Renal cortex interstitium (tissue), 11 donors: ENCODE data around the gene INSL3. TPM values are rescaled to one million over a fixed set of nuclear protein-coding genes. Genes with fewer than 3 reads are reported as not detected.

ENCODE experiments used
- DNase-seq, 11 donors: peaks; one replicate each; pipeline ENCODE4 v3.0.0-alpha.2; 2013; ENCODE audit warnings: low read depth in 9 of 11, low spot score in 4 of 11; ENCODE audit errors: extremely low read depth in 1 of 11
- polyA plus RNA-seq, 3 donors: library from polyadenylated mRNA; unstranded; fragments of 120-200 nt; gene quantifications; one replicate each; pipeline ENCODE4 v1.2.1, GENCODE V29; 2013; ENCODE audit not compliant: insufficient read length in 3 of 3

INSL3 gene
- polyA plus RNA-seq, 3 donors: 0.25 to 0.75 (median 0.61) TPM

- no peak for DNase-seq
These were observed 27.4 kb upstream of the INSL3 start for GRCh38 chr19:17848595-17849292.

- peak in 9 of 11 donors; percentile 61 to 79 (median 65) for DNase-seq
These were observed 26.4 kb upstream of the INSL3 start, which contains the start of gene JAK3 for GRCh38 chr19:17847538-17848366. Gene JAK3, minus strand, starts transcription at chr19:17847982. Its CDS starts 3,565 bp downstream, at chr19:17844417.

GRCh38 chr19:17846146-17846545, 24.8 kb upstream of the INSL3 start:
- no peak for DNase-seq

GRCh38 chr19:17843908-17844490, 22.7 kb upstream of the INSL3 start:
- DNase-seq: no peak

- DNase-seq: no peak
These were observed 22.0 kb upstream of the INSL3 start for GRCh38 chr19:17843292-17843827.

- DNase-seq: no peak
These were observed 21.5 kb upstream of the INSL3 start for GRCh38 chr19:17842663-17843291.

- peak in 9 of 11 donors; percentile 73 to 83 (median 79) for DNase-seq
These were observed 20.7 kb upstream of the INSL3 start for GRCh38 chr19:17841810-17842662.

- no peak for DNase-seq
These were observed 20.1 kb upstream of the INSL3 start for GRCh38 chr19:17841371-17841809.

- no peak for DNase-seq
These were observed 18.7 kb upstream of the INSL3 start for GRCh38 chr19:17840019-17840418.

GRCh38 chr19:17837972-17838371, 16.7 kb upstream of the INSL3 start:
- no peak for DNase-seq

GRCh38 chr19:17836530-17836929, 15.2 kb upstream of the INSL3 start:
- no peak for DNase-seq

- DNase-seq: no peak
These were observed 14.1 kb upstream of the INSL3 start for GRCh38 chr19:17835182-17836006.

- no peak for DNase-seq
These were observed 13.2 kb upstream of the INSL3 start for GRCh38 chr19:17834350-17835181.

- no peak for DNase-seq
These were observed 11.3 kb upstream of the INSL3 start for GRCh38 chr19:17832443-17833208.

GRCh38 chr19:17831419-17831888, 10.1 kb upstream of the INSL3 start:
- DNase-seq: no peak
